Tibial nerve (tissue), 3 donors: Measurements from ENCODE around the gene INPP4B.

Experiments
- CTCF ChIP-seq, 5 experiments: fragments of 200-600 bp in 3 of 5; fragments of 450-650 bp in 2 of 5; sonication (generic) in 3 of 5; IDR thresholded peaks; one replicate each; pipeline ENCODE4 v1.5.1; 2016 to 2019; ENCODE audit warnings: antibody characterized with exemption in 5 of 5, mild to moderate bottlenecking in 3 of 5, moderate library complexity in 2 of 5
- POLR2A ChIP-seq, 2 donors: fragments of 450-650 bp; IDR thresholded peaks; one replicate each; pipeline ENCODE4 v1.6.1; 2017; ENCODE audit warnings: antibody characterized with exemption in 2 of 2, mild to moderate bottlenecking in 2 of 2, moderate library complexity in 2 of 2

- no peak for TF ChIP-seq CTCF (IDR thresholded peaks at IDR 0.05)
- TF ChIP-seq POLR2A (IDR thresholded peaks at IDR 0.05), result no peak
These were observed 120.2 kb downstream of the INPP4B start for GRCh38 chr4:142725886-142726285.
